GM23338 (cell line): Measurements from ENCODE around the gene CYP19A1. TPM values are rescaled to one million over a fixed set of nuclear protein-coding genes. Genes with fewer than 3 reads are reported as not detected.

Experiments
- CTCF ChIP-seq, 2 experiments: fragments of 200-600 bp in 1 of 2; sonication (generic) in 1 of 2; conservative IDR thresholded peaks; 2 replicates each; pipeline versions ENCODE4 v1.5.1 to v1.6.1; 2016 to 2017; ENCODE audit warnings: antibody characterized with exemption in 2 of 2, low read depth in 2 of 2, mild to moderate bottlenecking in 2 of 2, moderate library complexity in 1 of 2
- EZH2 ChIP-seq: fragments of 200-600 bp; sonication (generic); IDR thresholded peaks from one replicate; pipeline ENCODE4 v1.8.0; 2017; ENCODE audit warnings: antibody characterized with exemption, mild to moderate bottlenecking, low read depth; ENCODE audit not compliant: unreplicated experiment
- microRNA-seq: library from miRNA; unstranded; fragments of <30 nt; microRNA quantifications from one replicate; pipeline ENCODE4, GENCODE V29; 2017
- polyA plus RNA-seq: library from polyadenylated mRNA; unstranded; fragments of >200 nt; fragmentation: Nextera tagmentation; extraction: Ambion mirVana; gene quantifications from 2 replicates; pipeline ENCODE4 v1.2.1, GENCODE V29; 2016
- small RNA-seq: library from RNA; depleted of rRNA; stranded (forward); fragments of <200 nt; gene quantifications from one replicate; pipeline ENCODE3, GENCODE V24; 2014; ENCODE audit warnings: low replicate concordance
- total RNA-seq: library from RNA; depleted of rRNA; stranded (reverse); fragments of >200 nt; shearing (Covaris generic); gene quantifications from 2 replicates; pipeline ENCODE4 v1.2.3, GENCODE V29; 2014; rRNA removed

Gene CYP19A1
- total and polyA plus RNA-seq, 2 experiments from 2014 or later: 0.42 TPM; not detected in 1

DNA sequence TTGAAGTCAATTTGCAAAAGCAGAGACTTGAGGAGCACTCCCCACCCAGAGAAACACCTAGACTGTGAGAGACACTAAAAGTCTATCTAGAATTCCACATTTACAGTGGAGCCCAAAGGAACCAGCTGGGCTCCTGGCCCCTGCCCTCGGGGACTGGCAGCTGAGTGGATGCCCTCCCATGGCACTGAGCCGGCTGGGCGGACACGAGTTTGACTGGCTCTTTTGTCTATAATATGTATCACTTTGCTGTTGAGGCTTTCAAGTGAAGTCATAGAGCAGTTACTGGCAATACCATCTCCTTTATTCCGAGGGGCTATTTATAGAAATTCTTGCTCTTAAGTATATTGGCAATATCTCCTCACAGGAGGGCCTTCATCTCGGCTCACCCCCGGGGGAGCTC lies 177.9 kb downstream of the CYP19A1 start (continued):
- TF ChIP-seq CTCF (conservative IDR thresholded peaks at IDR 0.05; ENCODE audit: low read depth in 2 of 2): no peak
- no peak for TF ChIP-seq EZH2

Small RNA genes lying within 50 kb of the gene (microRNA-seq; reads per million reads assigned to microRNA genes)
- gene MIR4713 (0.89 reads per million), gene MIR7973-1 (not detected), gene MIR7973-2 (not detected)

Small RNA genes lying within 50 kb of the gene (small RNA-seq; reads per million reads assigned to genes)
- gene AC020891.4 (not detected), gene MIR4713 (not detected), gene MIR7973-1 (not detected)

Other genes with a start within 250 kb of the CYP19A1 start
- 0.31 and 0.54 TPM in 2 replicates for gene TNFAIP8L3, start 243.7 kb downstream of the CYP19A1 start, total RNA-seq
- 0.21 and 0.23 TPM in 2 replicates for gene TNFAIP8L3, start 243.7 kb downstream of the CYP19A1 start, polyA plus RNA-seq
- gene GLDN, start 3.1 kb upstream of the CYP19A1 start, total RNA-seq: 1.2 and 1.5 TPM in 2 replicates
- 0.19 and 0.32 TPM in 2 replicates for gene GLDN, start 3.1 kb upstream of the CYP19A1 start, polyA plus RNA-seq